Ovary (tissue), 3 donors: ENCODE results near the gene DNMT3A.

Experiments used
- EP300 ChIP-seq: sonication (generic); formaldehyde crosslinking; IDR thresholded peaks from one replicate; pipeline ENCODE4 v1.6.1; 2017; ENCODE audit warnings: antibody characterized with exemption
- POLR2A ChIP-seq: fragments of 450-650 bp; IDR thresholded peaks from one replicate; pipeline ENCODE4 v1.6.1; 2017; ENCODE audit warnings: antibody characterized with exemption, mild to moderate bottlenecking, moderate library complexity
- TF ChIP-seq, protein P1 (sequence below), 3 donors: fragments of 450-650 bp in 2 of 3; fragments of 200-600 bp in 1 of 3; IDR thresholded peaks; one replicate each; pipeline versions ENCODE4 v1.5.1 to v1.8.0; 2016 to 2022; ENCODE audit warnings: antibody characterized with exemption in 3 of 3, mild to moderate bottlenecking in 1 of 3
- donor health status: DM: no; HTN: no; CAD: no.

DNA sequence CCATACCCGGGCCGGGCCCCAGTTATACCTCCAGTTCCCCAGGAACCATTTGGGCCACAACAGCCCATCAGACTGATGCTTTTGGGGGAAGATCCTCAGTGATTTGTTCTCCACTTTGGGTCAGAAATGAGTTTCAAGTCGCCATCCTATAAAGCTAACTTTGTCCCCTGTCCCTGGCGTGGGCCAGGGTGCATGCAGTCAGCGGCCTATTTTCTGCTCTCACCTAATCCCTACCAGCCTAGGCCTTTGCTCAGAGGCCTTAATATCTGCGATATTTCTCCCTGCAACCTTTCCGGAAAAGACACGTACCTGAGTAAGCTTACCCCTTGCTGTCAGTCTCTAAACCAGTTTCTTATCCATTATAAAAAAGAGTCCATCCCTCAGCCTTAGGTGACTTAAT lies 7.2 kb downstream of the DNMT3A start:
- TF ChIP-seq, protein P1, sequence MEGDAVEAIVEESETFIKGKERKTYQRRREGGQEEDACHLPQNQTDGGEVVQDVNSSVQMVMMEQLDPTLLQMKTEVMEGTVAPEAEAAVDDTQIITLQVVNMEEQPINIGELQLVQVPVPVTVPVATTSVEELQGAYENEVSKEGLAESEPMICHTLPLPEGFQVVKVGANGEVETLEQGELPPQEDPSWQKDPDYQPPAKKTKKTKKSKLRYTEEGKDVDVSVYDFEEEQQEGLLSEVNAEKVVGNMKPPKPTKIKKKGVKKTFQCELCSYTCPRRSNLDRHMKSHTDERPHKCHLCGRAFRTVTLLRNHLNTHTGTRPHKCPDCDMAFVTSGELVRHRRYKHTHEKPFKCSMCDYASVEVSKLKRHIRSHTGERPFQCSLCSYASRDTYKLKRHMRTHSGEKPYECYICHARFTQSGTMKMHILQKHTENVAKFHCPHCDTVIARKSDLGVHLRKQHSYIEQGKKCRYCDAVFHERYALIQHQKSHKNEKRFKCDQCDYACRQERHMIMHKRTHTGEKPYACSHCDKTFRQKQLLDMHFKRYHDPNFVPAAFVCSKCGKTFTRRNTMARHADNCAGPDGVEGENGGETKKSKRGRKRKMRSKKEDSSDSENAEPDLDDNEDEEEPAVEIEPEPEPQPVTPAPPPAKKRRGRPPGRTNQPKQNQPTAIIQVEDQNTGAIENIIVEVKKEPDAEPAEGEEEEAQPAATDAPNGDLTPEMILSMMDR (IDR thresholded peaks at IDR 0.05): no peak
- TF ChIP-seq EP300 (no peak), POLR2A (no peak)
